ENCODE data around the gene GALNT14. TPM values are rescaled to one million over a fixed set of nuclear protein-coding genes. Genes with fewer than 3 reads are reported as not detected.

Gene GALNT14
- total RNA-seq, 1 donor from 2014 or later, result 14.4 TPM

GRCh38 chr2:31141443-31142085, 3.3 kb upstream of the GALNT14 start:
- Mint-ChIP-seq H3K27me3 (ENCODE audit: unreplicated experiment) (peaks cover 7% of the 10 kb centered on the region), H3K9me3 (ENCODE audit: unreplicated experiment) (peaks cover 4% of the 10 kb centered on the region), H3K4me3 (ENCODE audit: unreplicated experiment) (peak overlapping the region; percentile 30), H3K36me3 (ENCODE audit: unreplicated experiment) (no peaks in the 10 kb centered on the region), H3K27ac (ENCODE audit: unreplicated experiment) (peak overlapping the region; percentile 24), H3K4me1 (ENCODE audit: low read depth, unreplicated experiment) (peaks cover 20% of the 10 kb centered on the region)
- TF ChIP-seq, protein P1, sequence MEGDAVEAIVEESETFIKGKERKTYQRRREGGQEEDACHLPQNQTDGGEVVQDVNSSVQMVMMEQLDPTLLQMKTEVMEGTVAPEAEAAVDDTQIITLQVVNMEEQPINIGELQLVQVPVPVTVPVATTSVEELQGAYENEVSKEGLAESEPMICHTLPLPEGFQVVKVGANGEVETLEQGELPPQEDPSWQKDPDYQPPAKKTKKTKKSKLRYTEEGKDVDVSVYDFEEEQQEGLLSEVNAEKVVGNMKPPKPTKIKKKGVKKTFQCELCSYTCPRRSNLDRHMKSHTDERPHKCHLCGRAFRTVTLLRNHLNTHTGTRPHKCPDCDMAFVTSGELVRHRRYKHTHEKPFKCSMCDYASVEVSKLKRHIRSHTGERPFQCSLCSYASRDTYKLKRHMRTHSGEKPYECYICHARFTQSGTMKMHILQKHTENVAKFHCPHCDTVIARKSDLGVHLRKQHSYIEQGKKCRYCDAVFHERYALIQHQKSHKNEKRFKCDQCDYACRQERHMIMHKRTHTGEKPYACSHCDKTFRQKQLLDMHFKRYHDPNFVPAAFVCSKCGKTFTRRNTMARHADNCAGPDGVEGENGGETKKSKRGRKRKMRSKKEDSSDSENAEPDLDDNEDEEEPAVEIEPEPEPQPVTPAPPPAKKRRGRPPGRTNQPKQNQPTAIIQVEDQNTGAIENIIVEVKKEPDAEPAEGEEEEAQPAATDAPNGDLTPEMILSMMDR (IDR thresholded peaks at IDR 0.05; ENCODE audit: partially characterized antibody, unreplicated experiment), result no peak
- no peak for DNase-seq

DNA sequence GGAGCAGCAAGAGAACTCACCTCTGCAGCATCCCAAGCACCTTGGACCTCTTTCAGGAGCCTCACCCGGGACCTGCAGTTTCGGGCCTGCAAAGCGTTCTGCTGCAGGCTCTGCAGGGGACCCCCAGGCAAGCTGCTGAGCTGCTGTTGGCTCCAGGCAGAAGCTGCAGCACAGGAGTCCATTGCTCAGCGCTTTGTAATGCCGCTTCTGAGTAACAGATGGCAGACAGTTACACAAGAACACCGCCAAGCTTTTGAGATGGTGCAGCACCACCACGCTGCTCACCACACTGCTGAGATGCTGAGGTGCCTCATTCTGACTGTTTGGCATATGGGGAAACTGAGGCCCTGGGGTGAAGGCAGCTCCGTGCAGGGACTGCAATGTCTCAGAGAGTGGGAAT, 1.9 kb upstream of the GALNT14 start:
- Mint-ChIP-seq H3K4me3 (ENCODE audit: unreplicated experiment) (no peak overlapping the region), H3K4me1 (ENCODE audit: low read depth, unreplicated experiment) (peaks cover 17% of the 10 kb centered on the region)
- DNase-seq, result no peak

DNA sequence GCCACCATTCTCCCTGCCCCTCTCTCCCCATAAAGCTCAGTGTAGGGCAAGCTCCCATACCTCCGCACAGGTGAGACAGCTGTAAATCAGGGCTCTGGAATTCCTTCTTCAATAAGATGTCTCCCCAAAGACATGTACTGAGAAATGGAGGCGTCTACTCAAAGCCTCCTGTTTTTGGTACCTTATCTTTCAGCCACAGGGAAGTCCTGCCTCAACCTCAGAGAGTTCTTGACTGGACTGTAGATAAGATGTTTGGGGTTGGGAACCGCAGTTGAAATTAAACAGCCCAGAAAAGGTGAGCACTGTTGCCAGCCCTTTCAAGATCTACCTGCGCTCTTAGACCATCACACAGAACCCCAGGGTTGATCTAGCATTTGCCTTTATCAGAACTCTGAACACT, 1.4 kb upstream of the GALNT14 start:
- no peak overlapping the region for H3K27ac Mint-ChIP-seq (ENCODE audit: unreplicated experiment)
- H3K27me3 Mint-ChIP-seq (ENCODE audit: unreplicated experiment), result peaks cover 12% of the 10 kb centered on the region
- no peak for DNase-seq
- H3K9me3 Mint-ChIP-seq (ENCODE audit: unreplicated experiment), result peaks cover 4% of the 10 kb centered on the region
- TF ChIP-seq, protein P1 (IDR thresholded peaks at IDR 0.05; ENCODE audit: partially characterized antibody, unreplicated experiment), result no peak
- no peaks in the 10 kb centered on the region for H3K36me3 Mint-ChIP-seq (ENCODE audit: unreplicated experiment)
- H3K4me3 Mint-ChIP-seq (ENCODE audit: unreplicated experiment), result no peak overlapping the region
- H3K4me1 Mint-ChIP-seq (ENCODE audit: low read depth, unreplicated experiment), result peaks cover 15% of the 10 kb centered on the region

More for the DNA sequence above, 1.9 kb upstream of the GALNT14 start:
- H3K36me3 Mint-ChIP-seq (ENCODE audit: unreplicated experiment), result no peaks in the 10 kb centered on the region
- H3K9me3 Mint-ChIP-seq (ENCODE audit: unreplicated experiment), result peaks cover 4% of the 10 kb centered on the region
- TF ChIP-seq, protein P1 (IDR thresholded peaks at IDR 0.05; ENCODE audit: partially characterized antibody, unreplicated experiment), result no peak
- no peak overlapping the region for H3K27ac Mint-ChIP-seq (ENCODE audit: unreplicated experiment)
- H3K27me3 Mint-ChIP-seq (ENCODE audit: unreplicated experiment), result peaks cover 12% of the 10 kb centered on the region

GRCh38 chr2:31137211-31138036, 816 bp downstream of the GALNT14 start:
- DNase-seq, result peak; percentile 48
- H3K27ac Mint-ChIP-seq (ENCODE audit: unreplicated experiment), result no peak overlapping the region
- TF ChIP-seq, protein P1 (IDR thresholded peaks at IDR 0.05; ENCODE audit: partially characterized antibody, unreplicated experiment), result no peak
- H3K4me1 Mint-ChIP-seq (ENCODE audit: low read depth, unreplicated experiment), result peaks cover 22% of the 10 kb centered on the region
- peak overlapping the region; percentile 81 for H3K4me3 Mint-ChIP-seq (ENCODE audit: unreplicated experiment)
- peaks cover 12% of the 10 kb centered on the region for H3K27me3 Mint-ChIP-seq (ENCODE audit: unreplicated experiment)
- no peaks in the 10 kb centered on the region for H3K36me3 Mint-ChIP-seq (ENCODE audit: unreplicated experiment)
- H3K9me3 Mint-ChIP-seq (ENCODE audit: unreplicated experiment), result peaks cover 4% of the 10 kb centered on the region

GRCh38 chr2:31136732-31137131, 1.5 kb downstream of the GALNT14 start:
- Mint-ChIP-seq H3K9me3 (ENCODE audit: unreplicated experiment) (peaks cover 3% of the 10 kb centered on the region), H3K27me3 (ENCODE audit: unreplicated experiment) (peaks cover 12% of the 10 kb centered on the region)

More at GRCh38 chr2:31136732-31137131, 1.5 kb downstream of the GALNT14 start:
- Mint-ChIP-seq H3K4me1 (ENCODE audit: low read depth, unreplicated experiment) (peaks cover 19% of the 10 kb centered on the region), H3K36me3 (ENCODE audit: unreplicated experiment) (no peaks in the 10 kb centered on the region), H3K27ac (ENCODE audit: unreplicated experiment) (no peak overlapping the region), H3K4me3 (ENCODE audit: unreplicated experiment) (peak overlapping the region; percentile 81)
- TF ChIP-seq, protein P1 (IDR thresholded peaks at IDR 0.05; ENCODE audit: partially characterized antibody, unreplicated experiment), result no peak
- DNase-seq, result no peak

All from glutamatergic neuron (in vitro differentiated cells).